Mesodermal cell (in vitro differentiated cells): ENCODE data around the gene UCHL5.
"Not testable (repeated sequence)": the region's sequence is repeated elsewhere in the genome, so short reads cannot be mapped to it uniquely, and the experiment has no call there.

Experiments used
- H3K27ac ChIP-seq: 2 replicates; pipeline ENCODE4 v1.7.0; 2013; ENCODE audit warnings: mild to moderate bottlenecking, low read depth, low read length, moderate library complexity; ENCODE audit not compliant: severe bottlenecking
- H3K36me3 ChIP-seq: 2 replicates; pipeline ENCODE4 v1.7.1; 2013; ENCODE audit warnings: mild to moderate bottlenecking, low read length, moderate library complexity; ENCODE audit not compliant: control insufficient read depth, insufficient read depth
- H3K4me1 ChIP-seq: one replicate; pipeline ENCODE4 v1.7.1; 2013; ENCODE audit warnings: mild to moderate bottlenecking, low read length; ENCODE audit not compliant: insufficient read depth, control insufficient read depth, poor library complexity, severe bottlenecking
- H3K4me3 ChIP-seq: 2 replicates; pipeline ENCODE4 v1.7.0; 2013; ENCODE audit warnings: low read length, control low read depth, mild to moderate bottlenecking; ENCODE audit not compliant: insufficient read depth, poor library complexity, severe bottlenecking; ENCODE audit errors: extremely low read depth
- H3K9me3 ChIP-seq: 2 replicates; pipeline ENCODE4 v1.7.1; 2013; ENCODE audit warnings: mild to moderate bottlenecking, low read length, moderate library complexity; ENCODE audit not compliant: control insufficient read depth
- WGBS, 2 experiments: methylation state at CpG; one replicate each; pipeline ENCODE4 v1.1.5; 2013; ENCODE audit warnings: missing lambda C conversion rate in 2 of 2; ENCODE audit not compliant: insufficient coverage in 2 of 2; 5-methylcytosine and 5-hydroxymethylcytosine counted together

The UCHL5 gene

DNA sequence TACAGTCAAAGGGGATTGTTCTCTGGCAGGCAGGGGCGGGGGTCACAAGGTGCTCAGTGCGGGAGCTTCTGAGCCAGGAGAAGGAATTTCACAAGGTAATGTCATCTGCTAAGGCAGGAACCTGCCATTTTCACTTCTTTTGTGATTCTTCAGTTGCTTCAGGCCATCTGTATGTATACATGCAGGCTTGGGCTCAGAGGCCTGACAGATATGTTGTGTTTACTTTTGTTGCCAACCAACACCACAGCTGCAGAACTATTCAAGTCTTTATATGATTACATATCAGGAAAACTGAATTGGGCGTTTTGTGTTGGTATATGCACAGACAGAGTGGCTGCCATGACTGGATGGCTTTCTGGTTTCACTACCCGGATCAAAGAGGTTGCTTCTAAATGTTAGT, 78.8 kb downstream of the UCHL5 start:
- WGBS, 2 experiments, result 92 to 100% methylated on average over 1 to 2 of the region's 4 CpGs
- H3K9me3 ChIP-seq, H3K27ac ChIP-seq, H3K4me3 ChIP-seq, H3K4me1 ChIP-seq, H3K36me3 ChIP-seq: not testable (repeated sequence)

DNA sequence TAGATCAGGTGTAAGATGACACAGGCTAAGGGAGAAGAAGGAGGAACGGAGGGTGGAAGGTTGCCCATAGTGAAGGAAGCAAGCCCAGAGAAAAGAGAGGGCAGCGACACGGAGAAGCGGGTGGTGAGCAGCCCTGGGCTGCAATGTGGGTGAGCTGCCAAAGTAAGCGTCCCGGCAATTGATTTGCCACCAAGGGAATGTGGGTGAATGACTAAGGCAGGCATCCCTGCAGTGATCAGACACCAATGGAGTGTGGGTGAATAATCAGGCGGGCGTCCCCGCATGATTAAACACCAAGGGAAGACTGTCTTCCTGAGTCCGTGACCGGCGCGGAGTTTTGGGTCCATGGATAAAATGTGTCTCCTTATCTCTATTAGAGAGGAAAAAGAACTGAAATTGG, 79.6 kb downstream of the UCHL5 start:
- Histone ChIP-seq H3K4me3 (no peak overlapping the region), H3K36me3 (no peaks in the 10 kb centered on the region), H3K9me3 (no peaks in the 10 kb centered on the region), H3K4me1 (no peaks in the 10 kb centered on the region), H3K27ac (no peak overlapping the region)
- WGBS, 2 experiments, result 94 to 96% methylated on average over 10 to 13 of the region's 13 CpGs

DNA sequence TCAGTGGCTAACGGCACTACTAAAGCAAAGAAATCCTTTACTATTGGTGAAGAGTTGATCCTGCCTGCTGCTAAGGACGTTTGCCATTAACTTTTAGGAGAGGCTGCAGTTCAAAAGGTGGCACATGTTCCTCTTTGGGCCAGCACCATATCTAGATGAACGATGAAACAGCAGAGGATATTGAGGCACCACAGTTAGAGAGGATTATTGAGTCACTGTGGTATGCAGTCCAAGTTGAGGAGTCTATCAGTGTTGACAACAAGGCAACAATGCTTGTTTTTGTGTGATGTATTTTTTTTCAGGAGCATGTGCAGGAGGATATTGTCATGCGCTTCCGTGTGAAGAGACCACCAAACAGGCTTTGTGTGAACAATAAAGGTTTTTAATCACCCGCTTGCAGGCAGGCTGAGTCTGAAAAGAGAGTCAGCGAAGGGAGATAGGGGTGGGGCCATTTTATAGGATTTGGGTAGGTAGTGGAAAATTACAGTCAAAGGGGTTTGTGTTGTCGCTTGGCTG, 80.9 kb downstream of the UCHL5 start:
- H3K4me1 ChIP-seq, result no peaks in the 10 kb centered on the region
- H3K4me3 ChIP-seq, result no peak overlapping the region
- no peak overlapping the region for H3K27ac ChIP-seq
- WGBS, 2 experiments, result 89 to 92% methylated on average over 3 to 6 of the region's 8 CpGs
- H3K36me3 ChIP-seq, result no peaks in the 10 kb centered on the region
- H3K9me3 ChIP-seq, result no peaks in the 10 kb centered on the region

DNA sequence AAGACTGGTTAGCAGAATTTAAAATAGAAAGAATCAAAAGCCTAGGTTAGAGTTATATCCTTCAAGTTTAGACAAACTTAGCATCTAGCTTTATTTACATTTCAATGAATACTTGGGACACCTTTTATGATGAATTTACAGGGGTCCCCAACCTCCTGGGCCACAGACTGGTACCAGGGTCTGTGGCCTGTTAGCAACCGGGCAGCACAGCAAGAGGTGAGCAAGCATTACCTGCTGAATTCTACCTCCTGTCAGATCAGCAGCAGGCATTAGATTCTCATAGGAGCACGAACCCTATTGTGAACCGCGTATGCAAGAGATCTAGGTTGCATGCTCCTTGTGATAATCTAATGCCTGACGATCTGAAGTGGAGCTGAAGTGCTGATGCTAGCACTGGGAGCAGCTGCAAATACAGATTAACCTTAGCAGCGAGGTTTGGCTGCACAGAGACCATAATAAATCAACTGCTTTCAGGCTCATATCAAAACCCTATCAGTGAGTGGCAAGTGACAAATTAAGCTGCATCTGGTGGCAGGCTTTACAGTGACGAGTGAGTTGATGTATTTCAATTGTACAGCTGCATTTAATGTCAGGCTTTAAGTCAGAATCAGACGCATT, 82.0 kb downstream of the UCHL5 start:
- no peaks in the 10 kb centered on the region for H3K9me3 ChIP-seq
- H3K36me3 ChIP-seq, result no peaks in the 10 kb centered on the region
- no peak overlapping the region for H3K4me3 ChIP-seq
- 77 to 86% methylated on average over 8 of the region's 8 CpGs for WGBS, 2 experiments
- no peaks in the 10 kb centered on the region for H3K4me1 ChIP-seq
- H3K27ac ChIP-seq, result no peak overlapping the region

DNA sequence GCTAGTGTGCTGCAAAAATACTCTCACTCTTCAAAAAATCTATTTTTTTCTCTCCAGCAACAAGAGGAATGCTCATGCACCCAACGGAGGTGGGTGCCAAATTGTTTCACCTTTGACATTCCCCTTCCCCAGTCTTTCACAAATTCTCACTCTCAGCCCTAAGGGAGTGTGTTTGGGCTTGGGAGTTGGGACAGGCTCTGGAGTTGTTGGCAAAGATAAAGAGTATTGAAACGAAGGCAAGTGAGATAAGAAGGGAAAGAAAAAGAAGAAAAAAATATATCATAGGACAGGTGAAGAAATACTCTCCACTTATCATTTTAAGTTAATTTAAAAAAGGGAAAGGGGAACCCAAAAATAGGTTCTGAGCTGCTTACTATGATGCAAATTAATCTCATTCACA, 82.6 kb downstream of the UCHL5 start:
- WGBS, 2 experiments, result no CpG with 5 or more reads among the region's 2 CpGs
- Histone ChIP-seq H3K4me3 (no peak overlapping the region), H3K9me3 (no peaks in the 10 kb centered on the region), H3K27ac (no peak overlapping the region), H3K4me1 (no peaks in the 10 kb centered on the region), H3K36me3 (no peaks in the 10 kb centered on the region)

DNA sequence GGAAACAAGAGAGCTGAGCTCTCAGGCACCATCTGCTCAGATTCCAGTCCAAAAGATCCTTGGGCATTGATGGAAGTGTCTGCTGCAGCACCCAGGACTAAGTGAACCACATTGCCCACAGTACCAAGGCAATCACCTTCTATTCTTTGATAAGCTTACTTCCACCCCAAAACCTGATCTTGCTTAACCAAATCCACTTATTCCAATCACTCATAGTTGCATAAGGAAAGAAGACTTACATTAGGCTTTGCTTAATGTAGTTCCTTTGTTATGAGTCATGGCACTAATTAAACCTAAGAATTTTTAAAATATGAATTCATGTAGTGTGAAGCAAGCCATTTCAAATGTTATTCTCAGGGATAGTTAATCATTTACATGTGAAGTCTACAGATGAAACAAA, 84.5 kb downstream of the UCHL5 start:
- no peaks in the 10 kb centered on the region for H3K36me3 ChIP-seq
- H3K4me1 ChIP-seq, result no peaks in the 10 kb centered on the region
- H3K9me3 ChIP-seq, result no peaks in the 10 kb centered on the region
- H3K4me3 ChIP-seq, result no peak overlapping the region
- H3K27ac ChIP-seq, result no peak overlapping the region

DNA sequence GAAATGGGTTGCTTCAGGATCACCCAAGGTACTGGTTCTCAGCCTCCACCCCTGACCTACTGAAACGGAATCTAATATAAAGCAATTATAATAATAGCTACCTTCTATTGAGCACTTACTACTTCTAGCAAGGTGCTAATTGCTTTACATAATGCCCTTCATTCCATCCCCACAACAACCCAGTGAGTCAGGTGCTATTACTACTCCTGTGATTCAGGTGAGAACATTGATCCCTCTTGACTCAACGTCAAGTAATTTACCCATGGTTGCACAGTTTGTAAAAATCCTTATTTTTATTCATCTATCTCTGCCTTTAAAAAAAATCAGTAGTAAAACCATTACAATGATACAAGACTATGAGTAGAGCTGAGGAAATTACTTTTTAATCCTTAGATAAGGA, 85.2 kb downstream of the UCHL5 start:
- H3K36me3 ChIP-seq, result no peaks in the 10 kb centered on the region
- no peaks in the 10 kb centered on the region for H3K4me1 ChIP-seq
- 83 to 100% methylated on average over 1 of the region's 2 CpGs for WGBS, 2 experiments
- H3K9me3 ChIP-seq, result no peaks in the 10 kb centered on the region
- no peak overlapping the region for H3K27ac ChIP-seq
- H3K4me3 ChIP-seq, result no peak overlapping the region

DNA sequence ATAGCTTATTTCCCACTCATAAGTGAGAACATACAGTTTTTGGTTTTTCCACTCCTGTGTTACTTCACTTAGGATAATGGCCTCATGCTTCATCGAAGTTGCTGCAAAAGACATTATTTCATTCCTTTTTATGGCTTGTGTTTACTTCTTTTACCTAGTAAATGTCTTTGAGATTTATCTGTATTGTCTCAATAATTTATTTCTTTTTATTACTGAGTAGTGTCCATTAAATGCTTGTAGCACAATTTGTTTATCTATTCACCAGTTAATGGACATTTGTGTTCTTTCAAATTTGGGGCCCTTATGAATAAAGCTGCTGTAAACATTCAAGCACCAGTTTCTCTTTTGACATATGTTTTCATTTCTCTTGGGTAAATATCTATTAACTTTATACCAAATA, 86.0 kb downstream of the UCHL5 start:
- no peaks in the 10 kb centered on the region for H3K9me3 ChIP-seq
- no peaks in the 10 kb centered on the region for H3K4me1 ChIP-seq
- no peak overlapping the region for H3K27ac ChIP-seq
- H3K4me3 ChIP-seq, result no peak overlapping the region
- H3K36me3 ChIP-seq, result no peaks in the 10 kb centered on the region
- WGBS, 2 experiments, result no CpG with 5 or more reads among the region's 1 CpG

DNA sequence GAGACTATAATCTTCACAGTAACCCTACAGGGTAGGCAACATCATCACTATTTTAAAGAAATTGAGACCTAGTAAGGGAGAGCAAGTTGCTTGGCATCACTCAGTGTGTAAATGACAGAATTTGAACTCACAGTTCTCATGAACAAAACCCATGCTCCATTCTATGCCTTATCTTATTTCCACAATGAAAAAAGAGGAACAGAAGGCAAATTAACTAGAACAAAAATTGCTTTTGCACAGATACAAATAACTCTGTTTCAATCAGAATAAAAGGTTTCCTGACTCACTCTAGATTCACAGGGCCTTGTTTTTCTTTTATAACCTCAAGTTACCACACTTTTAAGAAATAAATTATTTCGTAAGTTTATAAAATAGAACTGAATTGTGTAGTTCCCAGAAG, 90.1 kb downstream of the UCHL5 start:
- WGBS, 2 experiments, result no CpG with 5 or more reads among the region's 1 CpG
- no peaks in the 10 kb centered on the region for H3K9me3 ChIP-seq
- H3K27ac ChIP-seq, result no peak overlapping the region
- H3K4me1 ChIP-seq, result no peaks in the 10 kb centered on the region
- H3K4me3 ChIP-seq, result no peak overlapping the region
- H3K36me3 ChIP-seq, result no peaks in the 10 kb centered on the region

DNA sequence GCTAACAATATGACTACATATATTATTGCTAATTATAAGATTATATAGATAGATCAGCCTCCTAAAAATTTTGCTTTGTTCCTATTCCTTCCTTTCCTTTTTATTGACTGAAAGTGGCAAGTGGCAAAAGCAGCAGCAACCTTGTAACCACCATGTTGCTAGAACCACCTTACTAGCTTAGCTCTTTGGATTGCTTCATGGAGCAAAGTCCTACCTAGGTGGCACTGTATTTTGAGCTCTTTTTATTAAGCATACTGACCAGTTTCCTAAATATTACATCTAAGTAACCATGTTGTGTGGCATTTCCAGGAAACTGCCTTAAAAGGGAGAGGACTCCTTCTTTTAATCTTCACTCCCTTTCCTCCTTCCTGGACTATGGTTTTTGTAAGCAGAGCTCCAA, 90.8 kb downstream of the UCHL5 start:
- no peaks in the 10 kb centered on the region for H3K36me3 ChIP-seq
- no peaks in the 10 kb centered on the region for H3K4me1 ChIP-seq
- peak overlapping the region; percentile 23 for H3K27ac ChIP-seq
- H3K9me3 ChIP-seq, result no peaks in the 10 kb centered on the region
- H3K4me3 ChIP-seq, result no peak overlapping the region

DNA sequence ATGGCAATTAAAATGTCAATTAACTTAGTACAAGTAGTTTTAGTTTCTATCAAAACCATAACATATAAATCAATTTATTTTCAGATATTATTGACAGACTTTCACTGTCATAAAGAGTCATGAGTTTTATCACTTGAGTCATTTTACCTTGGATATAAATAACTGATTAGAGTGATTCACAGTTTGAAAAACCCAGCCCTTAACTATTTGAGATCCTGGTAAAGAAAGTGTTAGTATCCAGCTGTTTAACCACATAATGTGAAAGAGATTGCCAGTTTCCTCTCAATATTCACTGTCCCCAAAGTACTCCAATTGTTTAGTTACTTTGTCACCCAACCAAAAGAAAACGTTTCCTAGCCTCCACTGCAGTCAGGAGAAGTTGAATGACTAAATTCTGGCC, 91.3 kb downstream of the UCHL5 start:
- no peaks in the 10 kb centered on the region for H3K4me1 ChIP-seq
- no peaks in the 10 kb centered on the region for H3K9me3 ChIP-seq
- WGBS, 2 experiments, result no CpG with 5 or more reads among the region's 1 CpG
- no peak overlapping the region for H3K4me3 ChIP-seq
- H3K27ac ChIP-seq, result peak overlapping the region; percentile 58
- H3K36me3 ChIP-seq, result no peaks in the 10 kb centered on the region
